ENCODE measurements around the gene CTNNA1. TPM values are rescaled to one million over a fixed set of nuclear protein-coding genes. Genes with fewer than 3 reads are reported as not detected.

CTNNA1 gene
- total RNA-seq, 3 donors from 2014 or later (not counting 1 experiment from before 2014, with no cell fraction given), result 34.4 to 53.0 (median 49.8) TPM

GRCh38 chr5:138947780-138948179 lies 194.6 kb downstream of the CTNNA1 start:
- H3K9me3 ChIP-seq (ENCODE audit: control insufficient read depth, insufficient read depth, low read length), result no peaks in the 10 kb centered on the region
- H3K4me3 Mint-ChIP-seq, result no peak overlapping the region
- H3K4me3 ChIP-seq (ENCODE audit: low read length), result no peak overlapping the region
- intact Hi-C loops (cut with micrococcal nuclease), result no loop called here
- peaks cover 9 to 30% of the 10 kb centered on the region in 2 donors for H3K4me1 Mint-ChIP-seq
- H3K27ac Mint-ChIP-seq, result no peak overlapping the region
- WGBS (ENCODE audit: insufficient coverage), result 95% methylated on average over 5 of the region's 5 CpGs
- DNase-seq (no peak), ATAC-seq (no peak)
- H3K27ac ChIP-seq (ENCODE audit: low read length), result no peak overlapping the region
- no peaks in the 10 kb centered on the region for H3K36me3 Mint-ChIP-seq
- no peak for TF ChIP-seq CTCF (IDR thresholded peaks at IDR 0.05)
- peaks cover 3% of the 10 kb centered on the region for H3K36me3 ChIP-seq (ENCODE audit: control insufficient read depth, insufficient read depth, low read length)
- H3K4me1 ChIP-seq (ENCODE audit: control insufficient read depth, insufficient read depth, low read length), result peaks cover 12% of the 10 kb centered on the region
- H3K27me3 Mint-ChIP-seq (ENCODE audit: low read depth in 2 of 2), result peaks cover 0 to 3% of the 10 kb centered on the region in 2 donors
- no peaks in the 10 kb centered on the region for H3K27me3 ChIP-seq (ENCODE audit: control insufficient read depth, insufficient read depth, low read length)
- H3K9me3 Mint-ChIP-seq, result no peaks in the 10 kb centered on the region

GRCh38 chr5:138948471-138949222 lies 195.4 kb downstream of the CTNNA1 start:
- Histone ChIP-seq H3K4me3 (ENCODE audit: low read length) (no peak overlapping the region), H3K4me1 (ENCODE audit: control insufficient read depth, insufficient read depth, low read length) (peaks cover 21% of the 10 kb centered on the region), H3K27ac (ENCODE audit: low read length) (no peak overlapping the region), H3K9me3 (ENCODE audit: control insufficient read depth, insufficient read depth, low read length) (no peaks in the 10 kb centered on the region), H3K27me3 (ENCODE audit: control insufficient read depth, insufficient read depth, low read length) (no peaks in the 10 kb centered on the region), H3K36me3 (ENCODE audit: control insufficient read depth, insufficient read depth, low read length) (peaks cover 3% of the 10 kb centered on the region)
- no peaks in the 10 kb centered on the region for H3K36me3 Mint-ChIP-seq
- TF ChIP-seq CTCF (IDR thresholded peaks at IDR 0.05), result no peak
- H3K27ac Mint-ChIP-seq, result no peak overlapping the region
- intact Hi-C loops (cut with micrococcal nuclease), result no loop called here
- no peak overlapping the region for H3K4me3 Mint-ChIP-seq
- ATAC-seq (no peak), DNase-seq (no peak)
- H3K9me3 Mint-ChIP-seq, result no peaks in the 10 kb centered on the region
- whole genome bisulfite sequencing (ENCODE audit: insufficient coverage), result 96% methylated on average over 23 of the region's 23 CpGs
- peaks cover 0 to 3% of the 10 kb centered on the region in 2 donors for H3K27me3 Mint-ChIP-seq (ENCODE audit: low read depth in 2 of 2)
- peaks cover 18 to 36% of the 10 kb centered on the region in 2 donors for H3K4me1 Mint-ChIP-seq

GRCh38 chr5:138949223-138949574 lies 196.0 kb downstream of the CTNNA1 start:
- H3K27ac ChIP-seq (ENCODE audit: low read length), result no peak overlapping the region
- no peak for TF ChIP-seq CTCF (IDR thresholded peaks at IDR 0.05)
- Mint-ChIP-seq H3K27me3 (ENCODE audit: low read depth in 2 of 2) (peaks cover 0 to 3% of the 10 kb centered on the region in 2 donors), H3K4me3 (no peak overlapping the region), H3K27ac (no peak overlapping the region), H3K9me3 (no peaks in the 10 kb centered on the region), H3K4me1 (peaks cover 21 to 35% of the 10 kb centered on the region in 2 donors), H3K36me3 (no peaks in the 10 kb centered on the region)
- H3K36me3 ChIP-seq (ENCODE audit: control insufficient read depth, insufficient read depth, low read length), result peaks cover 3% of the 10 kb centered on the region
- no peak for ATAC-seq
- H3K4me1 ChIP-seq (ENCODE audit: control insufficient read depth, insufficient read depth, low read length), result peaks cover 23% of the 10 kb centered on the region
- intact Hi-C loops (cut with micrococcal nuclease), result no loop called here
- no peaks in the 10 kb centered on the region for H3K27me3 ChIP-seq (ENCODE audit: control insufficient read depth, insufficient read depth, low read length)
- no peak overlapping the region for H3K4me3 ChIP-seq (ENCODE audit: low read length)
- no peaks in the 10 kb centered on the region for H3K9me3 ChIP-seq (ENCODE audit: control insufficient read depth, insufficient read depth, low read length)
- 94% methylated on average over 4 of the region's 4 CpGs for WGBS (ENCODE audit: insufficient coverage)
- no peak for DNase-seq

GRCh38 chr5:138949988-138950387 lies 196.8 kb downstream of the CTNNA1 start:
- intact Hi-C loops (cut with micrococcal nuclease), result no loop called here
- Mint-ChIP-seq H3K4me3 (no peak overlapping the region), H3K4me1 (peaks cover 21 to 30% of the 10 kb centered on the region in 2 donors), H3K36me3 (no peaks in the 10 kb centered on the region), H3K9me3 (no peaks in the 10 kb centered on the region), H3K27me3 (ENCODE audit: low read depth in 2 of 2) (peaks cover 0 to 3% of the 10 kb centered on the region in 2 donors), H3K27ac (no peak overlapping the region)
- Histone ChIP-seq H3K27me3 (ENCODE audit: control insufficient read depth, insufficient read depth, low read length) (no peaks in the 10 kb centered on the region), H3K36me3 (ENCODE audit: control insufficient read depth, insufficient read depth, low read length) (peaks cover 3% of the 10 kb centered on the region), H3K9me3 (ENCODE audit: control insufficient read depth, insufficient read depth, low read length) (no peaks in the 10 kb centered on the region), H3K4me3 (ENCODE audit: low read length) (no peak overlapping the region), H3K27ac (ENCODE audit: low read length) (no peak overlapping the region), H3K4me1 (ENCODE audit: control insufficient read depth, insufficient read depth, low read length) (peaks cover 23% of the 10 kb centered on the region)
- no peak for DNase-seq
- WGBS (ENCODE audit: insufficient coverage), result 97% methylated on average over 3 of the region's 3 CpGs
- no peak for TF ChIP-seq CTCF (IDR thresholded peaks at IDR 0.05)
- no peak for ATAC-seq

All from natural killer cell (primary cell).